IPS DF 6.9 (cell line): ENCODE data around the gene TGFBI.

Source experiments
- DNase-seq: peaks from one replicate; pipeline ENCODE4 v3.0.0-alpha.2; 2013; ENCODE audit warnings: low read depth, low spot score
- H3K27ac ChIP-seq: one replicate; pipeline ENCODE4 v1.5.1; 2013; ENCODE audit warnings: low read length, control low read depth
- H3K27me3 ChIP-seq: 2 replicates; pipeline ENCODE4 v1.6.1; 2013; ENCODE audit warnings: mild to moderate bottlenecking, low read length; ENCODE audit not compliant: control insufficient read depth, insufficient read depth
- H3K36me3 ChIP-seq: 2 replicates; pipeline ENCODE4 v1.6.1; 2013; ENCODE audit warnings: low read length; ENCODE audit not compliant: control insufficient read depth, insufficient read depth
- H3K4me1 ChIP-seq: 2 replicates; pipeline ENCODE4 v1.6.1; 2013; ENCODE audit warnings: low read length; ENCODE audit not compliant: control insufficient read depth, insufficient read depth
- H3K4me3 ChIP-seq: 2 replicates; pipeline ENCODE4 v1.5.1; 2013; ENCODE audit warnings: mild to moderate bottlenecking, low read length
- H3K9me3 ChIP-seq: 2 replicates; pipeline ENCODE4 v1.6.1; 2013; ENCODE audit warnings: low read length, inconsistent platforms; ENCODE audit not compliant: control insufficient read depth, insufficient read depth
- WGBS: extraction: QIAGEN DNeasy Blood & Tissue Kit; methylation state at CpG from one replicate; pipeline ENCODE4 v1.1.7; 2013; ENCODE audit warnings: mixed read lengths, missing lambda C conversion rate; ENCODE audit not compliant: insufficient read length, insufficient coverage; 5-methylcytosine and 5-hydroxymethylcytosine counted together

The TGFBI gene

GRCh38 chr5:135991429-135991828 is 37.4 kb upstream of the TGFBI start:
- H3K27me3 ChIP-seq: no peaks in the 10 kb centered on the region
- WGBS: no CpG with 5 or more reads among the region's 6 CpGs
- H3K4me1 ChIP-seq: no peaks in the 10 kb centered on the region
- DNase-seq: no peak
- no peak overlapping the region for H3K4me3 ChIP-seq
- H3K27ac ChIP-seq: no peak overlapping the region
- H3K9me3 ChIP-seq: no peaks in the 10 kb centered on the region
- H3K36me3 ChIP-seq: no peaks in the 10 kb centered on the region

DNA sequence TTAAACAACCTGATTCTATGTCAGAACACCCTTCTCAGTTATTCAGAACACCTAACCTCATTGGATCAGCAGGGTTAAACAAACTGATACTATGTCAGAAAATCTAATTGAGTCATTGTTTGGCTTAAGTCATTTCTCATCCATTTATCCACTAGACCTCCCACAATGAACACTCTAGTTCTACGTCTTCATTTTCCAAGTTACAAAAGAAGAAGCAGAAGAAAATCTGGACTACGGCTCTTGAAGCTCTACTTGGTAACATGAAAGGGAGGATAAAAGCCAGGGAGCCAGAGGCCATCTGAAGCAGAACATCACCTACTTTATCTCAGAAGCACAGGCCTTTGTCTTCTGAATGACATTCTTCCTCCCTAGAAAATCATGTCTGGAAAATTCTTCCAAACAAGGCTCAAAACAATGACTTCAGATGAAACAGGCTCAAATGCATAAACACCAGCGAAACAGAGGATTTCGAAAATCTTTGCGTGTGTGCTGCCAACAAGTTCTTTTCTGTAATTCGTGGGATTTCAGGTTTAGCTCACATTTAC is 35.4 kb upstream of the TGFBI start:
- no peaks in the 10 kb centered on the region for H3K9me3 ChIP-seq
- no peak overlapping the region for H3K4me3 ChIP-seq
- no peak overlapping the region for H3K27ac ChIP-seq
- no CpG with 5 or more reads among the region's 6 CpGs for WGBS
- DNase-seq: no peak
- H3K27me3 ChIP-seq: no peaks in the 10 kb centered on the region
- H3K36me3 ChIP-seq: no peaks in the 10 kb centered on the region
- no peaks in the 10 kb centered on the region for H3K4me1 ChIP-seq

DNA sequence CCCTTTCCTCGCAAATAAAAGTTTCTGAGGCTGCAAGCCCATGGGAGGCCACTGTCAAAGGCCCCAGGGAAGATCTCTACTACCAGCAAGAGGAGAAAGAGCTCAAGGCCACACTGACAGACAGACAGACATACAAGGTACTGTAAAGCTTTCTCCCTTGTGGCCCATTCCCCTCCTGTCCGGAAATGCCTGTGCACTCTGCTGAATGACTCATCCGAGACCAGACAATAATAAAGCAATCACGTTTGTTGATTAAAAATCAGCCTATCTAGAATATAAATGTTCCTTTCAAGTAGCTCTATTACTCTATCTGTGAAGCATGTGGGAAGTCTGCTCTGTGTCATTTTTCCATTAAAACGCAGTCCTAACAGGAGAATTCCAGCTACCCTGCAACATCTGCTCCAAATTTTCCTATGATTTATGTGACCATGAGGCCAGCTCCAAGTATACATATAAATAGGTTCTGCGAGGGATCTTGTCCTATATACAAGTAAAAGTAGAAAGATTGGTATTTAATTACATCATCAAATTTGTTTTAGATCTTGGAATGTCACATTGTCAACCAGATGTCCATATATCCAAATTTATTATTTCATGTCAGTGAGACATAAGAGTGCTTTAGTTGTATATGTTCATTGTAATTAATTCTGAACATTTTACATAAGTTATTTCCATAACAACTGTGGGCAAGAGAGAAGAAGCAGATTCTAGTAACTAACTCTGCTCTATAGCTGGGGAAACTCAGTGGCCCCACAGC is 34.7 kb upstream of the TGFBI start:
- no CpG with 5 or more reads among the region's 6 CpGs for WGBS
- Histone ChIP-seq H3K4me3 (no peak overlapping the region), H3K9me3 (no peaks in the 10 kb centered on the region), H3K27me3 (no peaks in the 10 kb centered on the region), H3K36me3 (no peaks in the 10 kb centered on the region), H3K4me1 (no peaks in the 10 kb centered on the region), H3K27ac (no peak overlapping the region)
- DNase-seq: no peak

DNA sequence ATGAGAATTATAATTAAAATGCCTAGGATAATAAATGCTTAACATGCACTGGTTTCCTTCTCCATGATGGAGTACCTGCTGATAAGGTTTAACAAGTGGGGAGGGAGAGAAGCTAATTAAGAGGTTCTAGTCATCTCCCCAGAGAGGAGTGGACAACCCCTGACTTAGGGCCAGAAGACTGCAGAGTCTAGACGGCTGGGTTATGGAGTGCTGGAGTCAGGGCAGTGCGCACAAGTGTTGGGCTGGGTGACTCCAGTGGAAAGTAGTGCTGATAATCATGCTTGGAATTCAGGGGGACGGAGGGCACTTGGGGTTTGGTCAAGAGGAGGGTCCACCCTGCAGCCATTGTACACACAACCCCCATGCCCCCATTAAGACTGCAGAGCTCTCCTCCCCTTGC is 32.8 kb upstream of the TGFBI start:
- no CpG with 5 or more reads among the region's 3 CpGs for WGBS

GRCh38 chr5:135996611-135997010 is 32.2 kb upstream of the TGFBI start:
- DNase-seq: no peak

More for the DNA sequence above, 32.8 kb upstream of the TGFBI start:
- H3K4me1 ChIP-seq: no peaks in the 10 kb centered on the region
- H3K27ac ChIP-seq: no peak overlapping the region
- no peak overlapping the region for H3K4me3 ChIP-seq
- no peaks in the 10 kb centered on the region for H3K36me3 ChIP-seq
- no peaks in the 10 kb centered on the region for H3K27me3 ChIP-seq
- no peak for DNase-seq
- no peaks in the 10 kb centered on the region for H3K9me3 ChIP-seq

DNA sequence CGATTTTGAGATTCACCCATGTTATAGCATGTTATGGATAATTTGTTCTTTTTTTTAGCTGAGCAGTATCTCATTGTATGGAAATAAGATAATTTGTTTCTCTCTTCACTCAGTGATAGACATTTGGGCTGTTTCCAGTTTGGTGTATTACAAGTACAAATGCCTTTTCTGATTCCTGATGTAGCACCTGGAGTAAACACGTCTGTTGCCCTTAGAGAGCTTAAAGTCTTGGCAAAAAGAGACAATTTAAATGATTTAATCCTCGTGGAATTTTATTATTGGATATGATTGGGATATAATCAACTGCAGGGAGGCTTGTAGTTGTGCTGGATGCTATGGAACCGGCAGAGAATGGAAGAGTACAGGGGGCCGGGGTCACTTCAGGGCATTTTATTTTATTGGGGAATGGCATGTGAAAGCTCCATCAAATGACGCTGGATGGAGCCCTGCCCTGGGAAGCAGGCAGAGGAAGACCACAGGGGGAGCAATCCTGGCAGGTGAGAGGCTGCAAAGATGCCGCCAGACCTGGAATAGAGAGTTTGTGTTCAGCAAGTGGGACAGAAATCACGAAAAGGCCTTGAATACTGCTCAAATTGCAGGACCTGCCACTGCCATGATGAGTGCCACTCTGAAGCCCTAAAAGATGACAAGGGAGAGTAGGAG is 31.0 kb upstream of the TGFBI start:
- no peak overlapping the region for H3K27ac ChIP-seq
- DNase-seq: no peak
- H3K4me3 ChIP-seq: no peak overlapping the region
- no peaks in the 10 kb centered on the region for H3K27me3 ChIP-seq
- no CpG with 5 or more reads among the region's 8 CpGs for WGBS
- no peaks in the 10 kb centered on the region for H3K36me3 ChIP-seq
- no peaks in the 10 kb centered on the region for H3K9me3 ChIP-seq
- H3K4me1 ChIP-seq: no peaks in the 10 kb centered on the region

More at GRCh38 chr5:135996611-135997010, 32.2 kb upstream of the TGFBI start:
- H3K36me3 ChIP-seq: no peaks in the 10 kb centered on the region
- whole genome bisulfite sequencing: no CpG with 5 or more reads among the region's 2 CpGs
- no peaks in the 10 kb centered on the region for H3K9me3 ChIP-seq
- H3K27ac ChIP-seq: no peak overlapping the region
- no peak overlapping the region for H3K4me3 ChIP-seq
- no peaks in the 10 kb centered on the region for H3K4me1 ChIP-seq
- H3K27me3 ChIP-seq: no peaks in the 10 kb centered on the region

- H3K9me3 ChIP-seq: no peaks in the 10 kb centered on the region
- WGBS: no CpG with 5 or more reads among the region's 6 CpGs
- H3K27ac ChIP-seq: no peak overlapping the region
- no peaks in the 10 kb centered on the region for H3K36me3 ChIP-seq
- DNase-seq: no peak
- H3K27me3 ChIP-seq: no peaks in the 10 kb centered on the region
- H3K4me1 ChIP-seq: no peaks in the 10 kb centered on the region
- H3K4me3 ChIP-seq: no peak overlapping the region
These were observed 29.9 kb upstream of the TGFBI start for GRCh38 chr5:135998889-135999288.

- Histone ChIP-seq H3K36me3 (no peaks in the 10 kb centered on the region), H3K9me3 (no peaks in the 10 kb centered on the region), H3K4me1 (no peaks in the 10 kb centered on the region), H3K27me3 (no peaks in the 10 kb centered on the region), H3K4me3 (no peak overlapping the region), H3K27ac (no peak overlapping the region)
- no CpG with 5 or more reads among the region's 8 CpGs for WGBS
- no peak for DNase-seq
These were observed 29.2 kb upstream of the TGFBI start for GRCh38 chr5:135999406-136000139.

DNA sequence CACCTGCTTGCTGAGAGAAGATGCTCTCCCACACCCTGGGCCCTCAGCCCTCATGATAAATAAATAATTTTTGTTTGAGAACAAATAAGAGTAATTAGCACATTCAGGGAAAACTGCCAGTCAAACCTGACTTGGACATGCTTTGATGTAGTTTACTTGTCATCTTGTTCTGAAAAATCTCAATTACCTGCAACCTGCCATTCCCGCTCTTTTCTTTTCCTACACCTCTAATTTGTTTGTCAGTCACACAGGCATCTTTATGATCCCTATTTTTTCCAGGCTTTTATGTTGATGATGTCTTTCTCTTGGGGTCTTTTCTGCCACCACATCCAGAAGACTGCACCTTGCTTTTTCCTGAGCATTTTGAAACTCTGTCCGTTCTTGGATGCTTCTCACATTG is 28.6 kb upstream of the TGFBI start:
- H3K9me3 ChIP-seq: no peaks in the 10 kb centered on the region
- H3K27me3 ChIP-seq: no peaks in the 10 kb centered on the region
- H3K4me3 ChIP-seq: no peak overlapping the region
- no CpG with 5 or more reads among the region's 2 CpGs for WGBS
- no peaks in the 10 kb centered on the region for H3K36me3 ChIP-seq
- no peak for DNase-seq
- no peak overlapping the region for H3K27ac ChIP-seq
- no peaks in the 10 kb centered on the region for H3K4me1 ChIP-seq

DNA sequence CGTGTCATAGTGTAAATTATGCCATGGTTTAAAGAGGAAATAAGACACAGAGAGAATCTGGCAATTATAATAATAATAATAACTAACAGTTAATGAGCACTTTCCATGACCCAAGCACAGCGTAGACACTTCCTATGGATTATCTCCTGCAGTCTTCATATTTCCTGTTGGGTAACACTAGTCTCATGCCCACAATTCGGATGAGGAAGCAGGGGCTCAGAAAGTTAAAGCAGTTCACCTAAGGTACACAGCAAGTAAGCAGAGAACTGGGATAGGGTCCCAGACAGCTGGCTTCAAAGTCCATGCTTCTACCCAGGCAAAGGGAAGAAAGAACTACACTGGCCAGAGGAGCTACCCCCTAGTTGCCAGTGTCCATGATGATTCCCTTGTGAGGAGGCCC is 27.9 kb upstream of the TGFBI start:
- no peaks in the 10 kb centered on the region for H3K4me1 ChIP-seq
- H3K9me3 ChIP-seq: no peaks in the 10 kb centered on the region
- no peak overlapping the region for H3K4me3 ChIP-seq
- H3K36me3 ChIP-seq: no peaks in the 10 kb centered on the region
- no peak for DNase-seq
- WGBS: no CpG with 5 or more reads among the region's 3 CpGs
- H3K27me3 ChIP-seq: no peaks in the 10 kb centered on the region
- H3K27ac ChIP-seq: no peak overlapping the region
